Measurements from ENCODE around the gene TTN.

Gene TTN

GRCh38 chr2:178810422-178810821, 3.2 kb upstream of the TTN start:
- no peak for DNase-seq

- no peak for DNase-seq
These were observed 680 bp downstream of the TTN start for GRCh38 chr2:178806543-178806942.

- DNase-seq, result no peak
These were observed 1.8 kb downstream of the TTN start for GRCh38 chr2:178805457-178805856.

- no peak for DNase-seq
These were observed 2.4 kb downstream of the TTN start for GRCh38 chr2:178804791-178805190.

GRCh38 chr2:178800510-178800909, 6.7 kb downstream of the TTN start:
- no peak for DNase-seq

- DNase-seq, result no peak
These were observed 7.9 kb downstream of the TTN start for GRCh38 chr2:178799305-178799704.

- DNase-seq, result no peak
These were observed 11.0 kb downstream of the TTN start for GRCh38 chr2:178796079-178796677.

- DNase-seq, result no peak
These were observed 19.3 kb downstream of the TTN start for GRCh38 chr2:178787934-178788333.

GRCh38 chr2:178787155-178787554, 20.1 kb downstream of the TTN start:
- no peak for DNase-seq

- DNase-seq, result no peak
These were observed 23.3 kb downstream of the TTN start for GRCh38 chr2:178783889-178784288.

- DNase-seq, result no peak
These were observed 25.0 kb downstream of the TTN start for GRCh38 chr2:178782236-178782635.

GRCh38 chr2:178777577-178777976, 29.6 kb downstream of the TTN start:
- no peak for DNase-seq

- DNase-seq, result no peak
These were observed 30.5 kb downstream of the TTN start for GRCh38 chr2:178776751-178777150.

GRCh38 chr2:178775975-178776374, 31.2 kb downstream of the TTN start:
- DNase-seq, result no peak

GRCh38 chr2:178770518-178770917, 36.7 kb downstream of the TTN start:
- no peak for DNase-seq

GRCh38 chr2:178767094-178768060, 39.8 kb downstream of the TTN start:
- DNase-seq, result no peak

- DNase-seq, result no peak
These were observed 43.1 kb downstream of the TTN start for GRCh38 chr2:178764097-178764496.

GRCh38 chr2:178761759-178762371, 45.4 kb downstream of the TTN start:
- DNase-seq, result no peak

GRCh38 chr2:178756843-178757242, 50.4 kb downstream of the TTN start:
- DNase-seq, result no peak

GRCh38 chr2:178756343-178756742, 50.9 kb downstream of the TTN start:
- no peak for DNase-seq

GRCh38 chr2:178747767-178748166, 59.5 kb downstream of the TTN start:
- DNase-seq, result no peak

- no peak for DNase-seq
These were observed 72.7 kb downstream of the TTN start for GRCh38 chr2:178734518-178734917.

GRCh38 chr2:178733975-178734374, 73.2 kb downstream of the TTN start:
- DNase-seq, result no peak

GRCh38 chr2:178732913-178733312, 74.3 kb downstream of the TTN start:
- no peak for DNase-seq

Measured in activated T-cell treated with anti-CD3 and anti-CD28 coated beads, Interleukin-2, amount 50 U/mL, for 48 hours (primary cell).